ENCODE data around the gene GATC. TPM values are rescaled to one million over a fixed set of nuclear protein-coding genes. Genes with fewer than 3 reads are reported as not detected.

The GATC gene
- total RNA-seq, 1 donor from 2014 or later, result 35.2 TPM

GRCh38 chr12:120457133-120457532 is 10.9 kb downstream of the GATC start:
- peak overlapping the region; percentile 1 for H3K27ac Mint-ChIP-seq
- no peaks in the 10 kb centered on the region for H3K27me3 Mint-ChIP-seq
- H3K4me3 Mint-ChIP-seq, result no peak overlapping the region
- CTCF ChIA-PET, result interaction anchor here (1.7 kb wide), 1 partner anchor 40 kb away, joined by 3 read pairs; no protein-coding TSS in a partner anchor
- peaks cover 70% of the 10 kb centered on the region for H3K36me3 Mint-ChIP-seq (ENCODE audit: low read depth)
- POLR2A ChIA-PET, result interaction anchor here (0.6 to 1.4 kb wide), 3 partner anchors 10 to 839 kb away, joined by 3 to 5 read pairs (median 3); partner anchors contain the start of genes CAMKK2, GATC and TRIAP1
- H3K4me1 Mint-ChIP-seq, result peaks cover 7% of the 10 kb centered on the region
- no peak for TF ChIP-seq CTCF (IDR thresholded peaks at IDR 0.05)
- intact Hi-C loops (cut with micrococcal nuclease), result no loop called here
- no peaks in the 10 kb centered on the region for H3K9me3 Mint-ChIP-seq
- no peak for ATAC-seq (ENCODE audit: low read depth)
- no peak for DNase-seq

GRCh38 chr12:120460157-120460556 is 13.9 kb downstream of the GATC start:
- intact Hi-C loops (cut with micrococcal nuclease), result no loop called here
- Mint-ChIP-seq H3K36me3 (ENCODE audit: low read depth) (peaks cover 87% of the 10 kb centered on the region), H3K27me3 (no peaks in the 10 kb centered on the region), H3K4me1 (peaks cover 2% of the 10 kb centered on the region), H3K9me3 (no peaks in the 10 kb centered on the region), H3K27ac (no peak overlapping the region), H3K4me3 (no peak overlapping the region)
- no peak for TF ChIP-seq CTCF (IDR thresholded peaks at IDR 0.05)
- DNase-seq (no peak), ATAC-seq (ENCODE audit: low read depth) (no peak)
- ChIA-PET POLR2A (interaction anchor here (0.6 to 0.7 kb wide), 2 partner anchors 25 to 83 kb away, joined by 4 to 9 read pairs; no protein-coding TSS in a partner anchor), CTCF (no interaction called here)

GRCh38 chr12:120462099-120462640 is 15.9 kb downstream of the GATC start:
- Mint-ChIP-seq H3K27ac (no peak overlapping the region), H3K36me3 (ENCODE audit: low read depth) (peaks cover 83% of the 10 kb centered on the region), H3K27me3 (no peaks in the 10 kb centered on the region), H3K9me3 (no peaks in the 10 kb centered on the region), H3K4me1 (peaks cover 16% of the 10 kb centered on the region), H3K4me3 (no peak overlapping the region)
- intact Hi-C loops (cut with micrococcal nuclease), result no loop called here
- CTCF ChIA-PET, result no interaction called here
- DNase-seq (no peak), ATAC-seq (ENCODE audit: low read depth) (no peak)
- POLR2A ChIA-PET, result interaction anchor here (0.6 kb wide), 1 partner anchor 10 kb away, joined by 4 read pairs; no protein-coding TSS in a partner anchor
- no peak for TF ChIP-seq CTCF (IDR thresholded peaks at IDR 0.05)

GRCh38 chr12:120463712-120464111 is 17.5 kb downstream of the GATC start:
- H3K4me1 Mint-ChIP-seq, result peaks cover 27% of the 10 kb centered on the region
- POLR2A ChIA-PET, result interaction anchor here (1.4 kb wide), 1 partner anchor 10 kb away, joined by 3 read pairs; no protein-coding TSS in a partner anchor
- intact Hi-C loops (cut with micrococcal nuclease), result no loop called here
- no peaks in the 10 kb centered on the region for H3K9me3 Mint-ChIP-seq
- peaks cover 82% of the 10 kb centered on the region for H3K36me3 Mint-ChIP-seq (ENCODE audit: low read depth)
- ATAC-seq (ENCODE audit: low read depth) (no peak), DNase-seq (no peak)
- no peak overlapping the region for H3K4me3 Mint-ChIP-seq
- CTCF ChIA-PET, result interaction anchor here (0.9 to 1.2 kb wide), 2 partner anchors 9 to 11 kb away, joined by 3 read pairs; no protein-coding TSS in a partner anchor
- no peak for TF ChIP-seq CTCF (IDR thresholded peaks at IDR 0.05)
- H3K27me3 Mint-ChIP-seq, result no peaks in the 10 kb centered on the region
- H3K27ac Mint-ChIP-seq, result no peak overlapping the region

- ATAC-seq (ENCODE audit: low read depth), result no peak
- CTCF ChIA-PET, result interaction anchor here (1.4 to 2.1 kb wide), 2 partner anchors 25 to 109 kb away, joined by 3 to 6 read pairs; no protein-coding TSS in a partner anchor
- Mint-ChIP-seq H3K27me3 (no peaks in the 10 kb centered on the region), H3K9me3 (no peaks in the 10 kb centered on the region), H3K36me3 (ENCODE audit: low read depth) (peaks cover 63% of the 10 kb centered on the region), H3K4me1 (peaks cover 33% of the 10 kb centered on the region), H3K27ac (no peak overlapping the region), H3K4me3 (no peak overlapping the region)
- intact Hi-C loops (cut with micrococcal nuclease), result loop anchor here (1.0 kb wide), 2 partner anchors 109 to 140 kb away; no protein-coding TSS in a partner anchor
- POLR2A ChIA-PET, result no interaction called here
- no peak for TF ChIP-seq CTCF (IDR thresholded peaks at IDR 0.05)
- no peak for DNase-seq
Observed at GRCh38 chr12:120465756-120466155, 19.5 kb downstream of the GATC start.

Measured in activated B cell treated with CpG ODN at 0.5 μM for 24 hours (primary cell).